Skeletal muscle satellite cell (primary cell): ENCODE data around the gene NDST3.

Experiments
- H3K27me3 ChIP-seq: 2 replicates; pipeline ENCODE4 v1.7.0; 2013; ENCODE audit warnings: low read length; ENCODE audit not compliant: control insufficient read depth, insufficient read depth
- H3K36me3 ChIP-seq: 2 replicates; pipeline ENCODE4 v1.7.0; 2013; ENCODE audit warnings: mild to moderate bottlenecking, control low read depth, low read length; ENCODE audit not compliant: insufficient read depth
- H3K4me1 ChIP-seq: 2 replicates; pipeline ENCODE4 v1.7.0; 2013; ENCODE audit warnings: low read length; ENCODE audit not compliant: control insufficient read depth, insufficient read depth
- H3K4me2 ChIP-seq: 2 replicates; pipeline ENCODE4 v1.7.0; 2013; ENCODE audit warnings: mild to moderate bottlenecking, low read length
- H3K4me3 ChIP-seq: 2 replicates; pipeline ENCODE4 v1.7.0; 2013; ENCODE audit warnings: low read length
- H3K9ac ChIP-seq: 2 replicates; pipeline ENCODE4 v1.7.0; 2013; ENCODE audit warnings: mild to moderate bottlenecking, low read depth, low read length, moderate library complexity
- H3K9me3 ChIP-seq: replicated peaks from 2 replicates; pipeline ENCODE4 v1.7.0; 2013; ENCODE audit warnings: mild to moderate bottlenecking, control low read depth, low read length

The NDST3 gene

GRCh38 chr4:118032691-118033090 lies 1.6 kb upstream of the NDST3 start:
- H3K4me3 ChIP-seq: no peak overlapping the region
- H3K4me2 ChIP-seq: peak overlapping the region; percentile 93
- H3K4me1 ChIP-seq: peaks cover 10% of the 10 kb centered on the region
- no peaks in the 10 kb centered on the region for H3K36me3 ChIP-seq
- no peaks in the 10 kb centered on the region for H3K9me3 ChIP-seq
- no peak overlapping the region for H3K9ac ChIP-seq
- peaks cover 39% of the 10 kb centered on the region for H3K27me3 ChIP-seq

GRCh38 chr4:118033148-118034052 lies 886 bp upstream of the NDST3 start:
- Histone ChIP-seq H3K4me1 (peaks cover 10% of the 10 kb centered on the region), H3K27me3 (peaks cover 39% of the 10 kb centered on the region), H3K4me2 (peak overlapping the region; percentile 93), H3K9ac (no peak overlapping the region), H3K4me3 (peak overlapping the region; percentile 68), H3K9me3 (no peaks in the 10 kb centered on the region), H3K36me3 (no peaks in the 10 kb centered on the region)

GRCh38 chr4:118035309-118035708 lies 1.0 kb downstream of the NDST3 start:
- no peak overlapping the region for H3K4me3 ChIP-seq
- H3K9ac ChIP-seq: no peak overlapping the region
- no peaks in the 10 kb centered on the region for H3K36me3 ChIP-seq
- H3K4me1 ChIP-seq: peaks cover 10% of the 10 kb centered on the region
- no peak overlapping the region for H3K4me2 ChIP-seq
- H3K27me3 ChIP-seq: peaks cover 39% of the 10 kb centered on the region
- H3K9me3 ChIP-seq: no peaks in the 10 kb centered on the region

GRCh38 chr4:118036336-118036735 lies 2.0 kb downstream of the NDST3 start:
- Histone ChIP-seq H3K9ac (no peak overlapping the region), H3K9me3 (no peaks in the 10 kb centered on the region), H3K4me1 (peaks cover 10% of the 10 kb centered on the region), H3K4me2 (no peak overlapping the region), H3K27me3 (peaks cover 39% of the 10 kb centered on the region), H3K36me3 (no peaks in the 10 kb centered on the region), H3K4me3 (no peak overlapping the region)

- Histone ChIP-seq H3K36me3 (no peaks in the 10 kb centered on the region), H3K9ac (no peak overlapping the region), H3K4me1 (peaks cover 8% of the 10 kb centered on the region), H3K4me3 (no peak overlapping the region), H3K27me3 (peaks cover 31% of the 10 kb centered on the region), H3K4me2 (no peak overlapping the region), H3K9me3 (no peaks in the 10 kb centered on the region)
Measured at GRCh38 chr4:118037955-118038354, 3.7 kb downstream of the NDST3 start.

GRCh38 chr4:118046323-118046722 lies 12.0 kb downstream of the NDST3 start:
- Histone ChIP-seq H3K4me1 (no peaks in the 10 kb centered on the region), H3K4me2 (no peak overlapping the region), H3K4me3 (no peak overlapping the region), H3K36me3 (no peaks in the 10 kb centered on the region), H3K27me3 (no peaks in the 10 kb centered on the region), H3K9ac (no peak overlapping the region), H3K9me3 (no peaks in the 10 kb centered on the region)

GRCh38 chr4:118047043-118047442 lies 12.8 kb downstream of the NDST3 start:
- Histone ChIP-seq H3K4me2 (no peak overlapping the region), H3K9me3 (no peaks in the 10 kb centered on the region), H3K36me3 (no peaks in the 10 kb centered on the region), H3K9ac (no peak overlapping the region), H3K27me3 (no peaks in the 10 kb centered on the region), H3K4me1 (no peaks in the 10 kb centered on the region), H3K4me3 (no peak overlapping the region)

GRCh38 chr4:118058955-118059354 lies 24.7 kb downstream of the NDST3 start:
- Histone ChIP-seq H3K9me3 (no peaks in the 10 kb centered on the region), H3K9ac (no peak overlapping the region), H3K4me2 (no peak overlapping the region), H3K27me3 (no peaks in the 10 kb centered on the region), H3K36me3 (no peaks in the 10 kb centered on the region), H3K4me1 (no peaks in the 10 kb centered on the region), H3K4me3 (no peak overlapping the region)

- H3K4me3 ChIP-seq: no peak overlapping the region
- no peak overlapping the region for H3K4me2 ChIP-seq
- H3K9ac ChIP-seq: no peak overlapping the region
- no peaks in the 10 kb centered on the region for H3K36me3 ChIP-seq
- no peaks in the 10 kb centered on the region for H3K27me3 ChIP-seq
- no peaks in the 10 kb centered on the region for H3K4me1 ChIP-seq
- H3K9me3 ChIP-seq: no peaks in the 10 kb centered on the region
Measured at GRCh38 chr4:118059397-118059796, 25.1 kb downstream of the NDST3 start.

GRCh38 chr4:118076958-118077766 lies 42.9 kb downstream of the NDST3 start:
- Histone ChIP-seq H3K4me3 (no peak overlapping the region), H3K4me1 (no peaks in the 10 kb centered on the region), H3K9me3 (no peaks in the 10 kb centered on the region), H3K4me2 (no peak overlapping the region), H3K27me3 (no peaks in the 10 kb centered on the region), H3K36me3 (no peaks in the 10 kb centered on the region), H3K9ac (no peak overlapping the region)

- H3K36me3 ChIP-seq: no peaks in the 10 kb centered on the region
- no peaks in the 10 kb centered on the region for H3K4me1 ChIP-seq
- no peak overlapping the region for H3K4me3 ChIP-seq
- no peak overlapping the region for H3K9ac ChIP-seq
- no peaks in the 10 kb centered on the region for H3K9me3 ChIP-seq
- H3K27me3 ChIP-seq: no peaks in the 10 kb centered on the region
- no peak overlapping the region for H3K4me2 ChIP-seq
Measured at GRCh38 chr4:118077767-118078105, 43.5 kb downstream of the NDST3 start.
